Right hindlimb (tissue), 1 donor: Measurements from ENCODE around the gene PCNX4.

Source experiments
- DNase-seq: peaks from one replicate; pipeline ENCODE4 v3.0.0-alpha.2; 2018

Gene PCNX4

GRCh38 chr14:60178164-60178563 lies 86.4 kb downstream of the PCNX4 start:
- no peak for DNase-seq

- no peak for DNase-seq
These were observed 87.1 kb downstream of the PCNX4 start for GRCh38 chr14:60178820-60179219.

- DNase-seq = no peak
These were observed 87.7 kb downstream of the PCNX4 start for GRCh38 chr14:60179431-60179869.

GRCh38 chr14:60183138-60183537 lies 91.4 kb downstream of the PCNX4 start:
- no peak for DNase-seq

GRCh38 chr14:60183741-60184140 lies 92.0 kb downstream of the PCNX4 start:
- DNase-seq = no peak

GRCh38 chr14:60184146-60184904 lies 92.6 kb downstream of the PCNX4 start:
- no peak for DNase-seq

- DNase-seq = no peak
These were observed 93.3 kb downstream of the PCNX4 start for GRCh38 chr14:60184905-60185555.

- no peak for DNase-seq
These were observed 96.4 kb downstream of the PCNX4 start for GRCh38 chr14:60188115-60188514.

- no peak for DNase-seq
These were observed 97.0 kb downstream of the PCNX4 start for GRCh38 chr14:60188696-60189095.

GRCh38 chr14:60189923-60190840 lies 98.5 kb downstream of the PCNX4 start:
- DNase-seq = no peak

GRCh38 chr14:60195179-60195810 lies 103.6 kb downstream of the PCNX4 start:
- no peak for DNase-seq

- DNase-seq = no peak
These were observed 104.6 kb downstream of the PCNX4 start for GRCh38 chr14:60196291-60196690.

GRCh38 chr14:60197629-60198303 lies 106.0 kb downstream of the PCNX4 start:
- no peak for DNase-seq

GRCh38 chr14:60199321-60199720 lies 107.6 kb downstream of the PCNX4 start:
- no peak for DNase-seq

GRCh38 chr14:60204104-60204842 lies 112.5 kb downstream of the PCNX4 start:
- no peak for DNase-seq

- no peak for DNase-seq
These were observed 113.4 kb downstream of the PCNX4 start for GRCh38 chr14:60204843-60205774.

GRCh38 chr14:60206249-60206670 lies 114.5 kb downstream of the PCNX4 start:
- DNase-seq = no peak

GRCh38 chr14:60206837-60207533 lies 115.3 kb downstream of the PCNX4 start:
- DNase-seq = no peak

- no peak for DNase-seq
These were observed 119.0 kb downstream of the PCNX4 start for GRCh38 chr14:60210703-60211102.

- no peak for DNase-seq
These were observed 119.4 kb downstream of the PCNX4 start for GRCh38 chr14:60211153-60211552.
